Stimulated activated CD4-positive, alpha-beta T cell treated with anti-CD3 and anti-CD28 coated beads, TNF-alpha, amount 100 ng/mL, for 48 hours (primary cell): ENCODE data around the gene MCAT.

Experiments used
- DNase-seq, 3 donors: peaks; one replicate each; pipeline ENCODE4 v3.0.0-alpha.2; 2020; ENCODE audit warnings: low read depth in 3 of 3

Gene MCAT

GRCh38 chr22:43173566-43173965 is 30.4 kb upstream of the MCAT start:
- no peak for DNase-seq

GRCh38 chr22:43172191-43172590 is 29.0 kb upstream of the MCAT start:
- no peak for DNase-seq

- DNase-seq, result no peak
Measured at GRCh38 chr22:43171607-43172006, 28.4 kb upstream of the MCAT start.

GRCh38 chr22:43171019-43171491 is 27.9 kb upstream of the MCAT start:
- no peak for DNase-seq

- no peak for DNase-seq
Measured at GRCh38 chr22:43170131-43170480, 26.9 kb upstream of the MCAT start.

GRCh38 chr22:43169310-43170130 is 26.3 kb upstream of the MCAT start:
- DNase-seq, result no peak

- no peak for DNase-seq
Measured at GRCh38 chr22:43168471-43169309, 25.5 kb upstream of the MCAT start.

GRCh38 chr22:43167001-43167589 is 23.9 kb upstream of the MCAT start:
- DNase-seq, result no peak

GRCh38 chr22:43166132-43166930 is 23.1 kb upstream of the MCAT start:
- no peak for DNase-seq

- no peak for DNase-seq
Measured at GRCh38 chr22:43164636-43165035, 21.4 kb upstream of the MCAT start.

GRCh38 chr22:43163241-43163795 is 20.1 kb upstream of the MCAT start:
- DNase-seq, result no peak

- no peak for DNase-seq
Measured at GRCh38 chr22:43162412-43163150, 19.4 kb upstream of the MCAT start.

- no peak for DNase-seq
Measured at GRCh38 chr22:43160497-43161126, 17.4 kb upstream of the MCAT start.

- DNase-seq, result no peak
Measured at GRCh38 chr22:43159484-43160178, 16.4 kb upstream of the MCAT start.

- no peak for DNase-seq
Measured at GRCh38 chr22:43158778-43159483, 15.7 kb upstream of the MCAT start.

- DNase-seq, result no peak
Measured at GRCh38 chr22:43157874-43158546, 14.8 kb upstream of the MCAT start.

GRCh38 chr22:43156413-43156812 is 13.2 kb upstream of the MCAT start:
- DNase-seq, result no peak

- DNase-seq, result no peak
Measured at GRCh38 chr22:43155789-43156188, 12.6 kb upstream of the MCAT start.
